NCI-H2081 (cell line): Measurements from ENCODE around the gene EFCAB6.
A peak's percentile ranks its signal among the peaks of the same experiment; 100 is the strongest.

Experiments
- DNase-seq, 2 experiments: peaks; one replicate each; lab custom pipeline; 2025; lab: John Stamatoyannopoulos, UW

EFCAB6 gene

GRCh38 chr22:43550672-43551071, 261.4 kb downstream of the EFCAB6 start:
- no peak for DNase-seq

- no peak for DNase-seq
Observed at GRCh38 chr22:43550024-43550620, 262.0 kb downstream of the EFCAB6 start.

GRCh38 chr22:43546186-43546585, 265.9 kb downstream of the EFCAB6 start:
- DNase-seq, result no peak

- DNase-seq, result no peak
Observed at GRCh38 chr22:43544289-43544673, 267.8 kb downstream of the EFCAB6 start.

GRCh38 chr22:43543522-43544288, 268.4 kb downstream of the EFCAB6 start:
- no peak for DNase-seq

- DNase-seq, result no peak
Observed at GRCh38 chr22:43542681-43543521, 269.2 kb downstream of the EFCAB6 start.

- DNase-seq, result no peak
Observed at GRCh38 chr22:43541462-43542407, 270.4 kb downstream of the EFCAB6 start.

GRCh38 chr22:43541022-43541421, 271.1 kb downstream of the EFCAB6 start:
- DNase-seq, result no peak

GRCh38 chr22:43540529-43540923, 271.6 kb downstream of the EFCAB6 start:
- DNase-seq, result peak in 1 of 2 experiments; percentile 1

GRCh38 chr22:43539572-43540528, 272.3 kb downstream of the EFCAB6 start:
- no peak for DNase-seq

- DNase-seq, result no peak
Observed at GRCh38 chr22:43537019-43537585, 275.0 kb downstream of the EFCAB6 start.

- no peak for DNase-seq
Observed at GRCh38 chr22:43535741-43536140, 276.4 kb downstream of the EFCAB6 start.

- DNase-seq, result no peak
Observed at GRCh38 chr22:43535336-43535735, 276.8 kb downstream of the EFCAB6 start.

- DNase-seq, result no peak
Observed at GRCh38 chr22:43534916-43535315, 277.2 kb downstream of the EFCAB6 start.

GRCh38 chr22:43533656-43534428, 278.3 kb downstream of the EFCAB6 start:
- DNase-seq, result no peak

- DNase-seq, result no peak
Observed at GRCh38 chr22:43533156-43533530, 279.0 kb downstream of the EFCAB6 start.

- no peak for DNase-seq
Observed at GRCh38 chr22:43532301-43533155, 279.6 kb downstream of the EFCAB6 start.

GRCh38 chr22:43531651-43532050, 280.5 kb downstream of the EFCAB6 start:
- DNase-seq, result no peak
